ENCODE measurements around the gene NRCAM.

- no peak for TF ChIP-seq NRF1 (conservative IDR thresholded peaks at IDR 0.05; ENCODE audit: low read depth, low read length)
- no peak for TF ChIP-seq USF2 (IDR thresholded peaks at IDR 0.05; ENCODE audit: borderline replicate concordance, low read depth, low read length)
- TF ChIP-seq, protein P1, sequence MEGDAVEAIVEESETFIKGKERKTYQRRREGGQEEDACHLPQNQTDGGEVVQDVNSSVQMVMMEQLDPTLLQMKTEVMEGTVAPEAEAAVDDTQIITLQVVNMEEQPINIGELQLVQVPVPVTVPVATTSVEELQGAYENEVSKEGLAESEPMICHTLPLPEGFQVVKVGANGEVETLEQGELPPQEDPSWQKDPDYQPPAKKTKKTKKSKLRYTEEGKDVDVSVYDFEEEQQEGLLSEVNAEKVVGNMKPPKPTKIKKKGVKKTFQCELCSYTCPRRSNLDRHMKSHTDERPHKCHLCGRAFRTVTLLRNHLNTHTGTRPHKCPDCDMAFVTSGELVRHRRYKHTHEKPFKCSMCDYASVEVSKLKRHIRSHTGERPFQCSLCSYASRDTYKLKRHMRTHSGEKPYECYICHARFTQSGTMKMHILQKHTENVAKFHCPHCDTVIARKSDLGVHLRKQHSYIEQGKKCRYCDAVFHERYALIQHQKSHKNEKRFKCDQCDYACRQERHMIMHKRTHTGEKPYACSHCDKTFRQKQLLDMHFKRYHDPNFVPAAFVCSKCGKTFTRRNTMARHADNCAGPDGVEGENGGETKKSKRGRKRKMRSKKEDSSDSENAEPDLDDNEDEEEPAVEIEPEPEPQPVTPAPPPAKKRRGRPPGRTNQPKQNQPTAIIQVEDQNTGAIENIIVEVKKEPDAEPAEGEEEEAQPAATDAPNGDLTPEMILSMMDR (IDR thresholded peaks at IDR 0.05 in 2 of 3, conservative IDR thresholded peaks at IDR 0.05 in 1 of 3; ENCODE audit: control insufficient read depth in 2 of 3, extremely low read depth in 1 of 3, insufficient read depth in 1 of 3, low read depth in 3 of 3, low read length in 3 of 3) = no peak
Measured at GRCh38 chr7:108265007-108265406, 191.2 kb downstream of the NRCAM start.
